Ishikawa (cell line): Measurements from ENCODE around the gene SGMS1.

ENCODE experiments used
- CEBPB ChIP-seq: IDR thresholded peaks from 2 replicates; pipeline ENCODE4 v1.6.1; 2012
- CREB1 ChIP-seq: IDR thresholded peaks from 2 replicates; pipeline ENCODE4 v1.6.1; 2012; ENCODE audit warnings: low read depth
- EP300 ChIP-seq: IDR thresholded peaks from 2 replicates; pipeline ENCODE4 v1.6.1; 2012; ENCODE audit warnings: borderline replicate concordance
- RAD21 ChIP-seq: IDR thresholded peaks from 2 replicates; pipeline ENCODE4 v1.6.1; 2012; ENCODE audit warnings: low read depth
- TCF12 ChIP-seq: IDR thresholded peaks from 2 replicates; pipeline ENCODE4 v1.6.1; 2012; ENCODE audit warnings: low read depth
- TEAD4 ChIP-seq: IDR thresholded peaks from 2 replicates; pipeline ENCODE4 v1.6.1; 2012
- TF ChIP-seq, protein P1 (sequence below): IDR thresholded peaks from 2 replicates; pipeline ENCODE4 v1.6.1; 2012; ENCODE audit warnings: low read depth, mild to moderate bottlenecking

DNA sequence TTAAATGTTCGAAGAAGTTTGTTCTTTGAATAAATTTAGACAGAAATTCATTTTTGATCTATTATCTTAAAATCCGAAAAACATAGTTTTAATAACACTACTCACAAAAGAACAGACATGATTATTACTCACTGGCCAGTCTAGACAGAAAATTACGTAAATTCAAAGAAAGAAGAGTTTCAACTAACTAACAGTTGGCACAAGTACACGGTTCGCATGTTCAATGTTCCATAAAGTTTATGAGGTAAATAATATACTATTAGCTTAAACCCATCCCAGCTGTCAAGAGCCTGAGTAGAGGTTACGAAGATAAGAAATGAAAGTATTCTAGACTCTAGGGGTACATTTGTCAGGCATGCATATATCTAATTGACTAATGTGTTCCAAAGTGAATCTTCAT, 220.7 kb downstream of the SGMS1 start:
- TF ChIP-seq RAD21 (no peak), EP300 (no peak), CEBPB (no peak), CREB1 (no peak), TCF12 (no peak), TEAD4 (no peak)
- TF ChIP-seq, protein P1, sequence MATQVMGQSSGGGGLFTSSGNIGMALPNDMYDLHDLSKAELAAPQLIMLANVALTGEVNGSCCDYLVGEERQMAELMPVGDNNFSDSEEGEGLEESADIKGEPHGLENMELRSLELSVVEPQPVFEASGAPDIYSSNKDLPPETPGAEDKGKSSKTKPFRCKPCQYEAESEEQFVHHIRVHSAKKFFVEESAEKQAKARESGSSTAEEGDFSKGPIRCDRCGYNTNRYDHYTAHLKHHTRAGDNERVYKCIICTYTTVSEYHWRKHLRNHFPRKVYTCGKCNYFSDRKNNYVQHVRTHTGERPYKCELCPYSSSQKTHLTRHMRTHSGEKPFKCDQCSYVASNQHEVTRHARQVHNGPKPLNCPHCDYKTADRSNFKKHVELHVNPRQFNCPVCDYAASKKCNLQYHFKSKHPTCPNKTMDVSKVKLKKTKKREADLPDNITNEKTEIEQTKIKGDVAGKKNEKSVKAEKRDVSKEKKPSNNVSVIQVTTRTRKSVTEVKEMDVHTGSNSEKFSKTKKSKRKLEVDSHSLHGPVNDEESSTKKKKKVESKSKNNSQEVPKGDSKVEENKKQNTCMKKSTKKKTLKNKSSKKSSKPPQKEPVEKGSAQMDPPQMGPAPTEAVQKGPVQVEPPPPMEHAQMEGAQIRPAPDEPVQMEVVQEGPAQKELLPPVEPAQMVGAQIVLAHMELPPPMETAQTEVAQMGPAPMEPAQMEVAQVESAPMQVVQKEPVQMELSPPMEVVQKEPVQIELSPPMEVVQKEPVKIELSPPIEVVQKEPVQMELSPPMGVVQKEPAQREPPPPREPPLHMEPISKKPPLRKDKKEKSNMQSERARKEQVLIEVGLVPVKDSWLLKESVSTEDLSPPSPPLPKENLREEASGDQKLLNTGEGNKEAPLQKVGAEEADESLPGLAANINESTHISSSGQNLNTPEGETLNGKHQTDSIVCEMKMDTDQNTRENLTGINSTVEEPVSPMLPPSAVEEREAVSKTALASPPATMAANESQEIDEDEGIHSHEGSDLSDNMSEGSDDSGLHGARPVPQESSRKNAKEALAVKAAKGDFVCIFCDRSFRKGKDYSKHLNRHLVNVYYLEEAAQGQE, result no peak
